Neural crest cell (in vitro differentiated cells): Measurements from ENCODE around the gene CXCL12. TPM values are rescaled to one million over a fixed set of nuclear protein-coding genes. Genes with fewer than 3 reads are reported as not detected.

Experiments
- DNase-seq: peaks from one replicate; pipeline ENCODE4 v3.0.0; 2021; ENCODE audit warnings: low read depth, mixed read lengths, low spot score
- H3K27ac Mint-ChIP-seq: one replicate; pipeline ENCODE4 v1.8.0; 2021; ENCODE audit warnings: mild to moderate bottlenecking, mixed read lengths; ENCODE audit not compliant: unreplicated experiment
- H3K27me3 Mint-ChIP-seq: 2 replicates; pipeline ENCODE4 v1.8.0; 2021; ENCODE audit warnings: low read depth, mild to moderate bottlenecking, mixed read lengths
- H3K36me3 Mint-ChIP-seq: 2 replicates; pipeline ENCODE4 v1.8.0; 2021; ENCODE audit warnings: low read depth, mild to moderate bottlenecking, mixed read lengths
- H3K4me1 Mint-ChIP-seq: 2 replicates; pipeline ENCODE4 v1.8.0; 2021; ENCODE audit warnings: mixed read lengths
- H3K4me3 Mint-ChIP-seq: one replicate; pipeline ENCODE4 v1.8.0; 2021; ENCODE audit warnings: mild to moderate bottlenecking, mixed read lengths
- H3K9me3 Mint-ChIP-seq: 2 replicates; pipeline ENCODE4 v1.8.0; 2021; ENCODE audit warnings: mixed read lengths
- total RNA-seq: library from RNA; stranded (reverse); gene quantifications from 2 replicates; pipeline ENCODE4 v1.2.1, GENCODE V29; 2021
- TF ChIP-seq, protein P1 (sequence below): fragments of 200-600 bp; sonication (generic); conservative IDR thresholded peaks from 2 replicates; pipeline ENCODE4 v1.5.0; 2021; ENCODE audit warnings: antibody characterized with exemption, mild to moderate bottlenecking

CXCL12 gene
- total RNA-seq, 1 donor from 2014 or later: 3.6 TPM

- peaks cover 53% of the 10 kb centered on the region for H3K27me3 Mint-ChIP-seq
- peaks cover 19% of the 10 kb centered on the region for H3K4me1 Mint-ChIP-seq
- no peak overlapping the region for H3K4me3 Mint-ChIP-seq
- no peaks in the 10 kb centered on the region for H3K9me3 Mint-ChIP-seq
- no peak for DNase-seq
- TF ChIP-seq, protein P1, sequence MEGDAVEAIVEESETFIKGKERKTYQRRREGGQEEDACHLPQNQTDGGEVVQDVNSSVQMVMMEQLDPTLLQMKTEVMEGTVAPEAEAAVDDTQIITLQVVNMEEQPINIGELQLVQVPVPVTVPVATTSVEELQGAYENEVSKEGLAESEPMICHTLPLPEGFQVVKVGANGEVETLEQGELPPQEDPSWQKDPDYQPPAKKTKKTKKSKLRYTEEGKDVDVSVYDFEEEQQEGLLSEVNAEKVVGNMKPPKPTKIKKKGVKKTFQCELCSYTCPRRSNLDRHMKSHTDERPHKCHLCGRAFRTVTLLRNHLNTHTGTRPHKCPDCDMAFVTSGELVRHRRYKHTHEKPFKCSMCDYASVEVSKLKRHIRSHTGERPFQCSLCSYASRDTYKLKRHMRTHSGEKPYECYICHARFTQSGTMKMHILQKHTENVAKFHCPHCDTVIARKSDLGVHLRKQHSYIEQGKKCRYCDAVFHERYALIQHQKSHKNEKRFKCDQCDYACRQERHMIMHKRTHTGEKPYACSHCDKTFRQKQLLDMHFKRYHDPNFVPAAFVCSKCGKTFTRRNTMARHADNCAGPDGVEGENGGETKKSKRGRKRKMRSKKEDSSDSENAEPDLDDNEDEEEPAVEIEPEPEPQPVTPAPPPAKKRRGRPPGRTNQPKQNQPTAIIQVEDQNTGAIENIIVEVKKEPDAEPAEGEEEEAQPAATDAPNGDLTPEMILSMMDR: no peak
- peaks cover 4% of the 10 kb centered on the region for H3K36me3 Mint-ChIP-seq
- H3K27ac Mint-ChIP-seq: no peak overlapping the region
Observed at GRCh38 chr10:44379907-44380306, 5.0 kb downstream of the CXCL12 start.

DNA sequence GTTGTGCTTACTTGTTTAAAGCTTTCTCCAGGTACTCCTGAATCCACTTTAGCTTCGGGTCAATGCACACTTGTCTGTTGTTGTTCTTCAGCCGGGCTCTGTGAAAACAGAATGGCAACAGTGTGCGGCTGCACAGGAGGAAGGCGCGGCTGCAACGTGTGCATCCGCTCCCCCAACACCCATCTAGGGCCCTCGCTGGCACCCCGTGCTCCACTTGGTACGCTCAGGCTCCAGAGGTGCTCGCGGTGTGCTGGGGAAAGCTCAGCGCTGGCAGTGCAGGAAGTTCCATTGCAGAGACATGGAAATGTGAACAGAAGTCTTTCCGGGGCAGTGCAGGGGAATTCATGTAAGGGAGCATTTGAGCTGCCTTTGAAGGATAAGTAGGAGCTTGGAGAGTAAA is 6.3 kb downstream of the CXCL12 start:
- peaks cover 4% of the 10 kb centered on the region for H3K36me3 Mint-ChIP-seq
- H3K9me3 Mint-ChIP-seq: no peaks in the 10 kb centered on the region
- no peak overlapping the region for H3K27ac Mint-ChIP-seq
- TF ChIP-seq, protein P1: no peak
- no peak for DNase-seq
- peaks cover 43% of the 10 kb centered on the region for H3K27me3 Mint-ChIP-seq
- H3K4me3 Mint-ChIP-seq: no peak overlapping the region
- H3K4me1 Mint-ChIP-seq: peaks cover 15% of the 10 kb centered on the region

DNA sequence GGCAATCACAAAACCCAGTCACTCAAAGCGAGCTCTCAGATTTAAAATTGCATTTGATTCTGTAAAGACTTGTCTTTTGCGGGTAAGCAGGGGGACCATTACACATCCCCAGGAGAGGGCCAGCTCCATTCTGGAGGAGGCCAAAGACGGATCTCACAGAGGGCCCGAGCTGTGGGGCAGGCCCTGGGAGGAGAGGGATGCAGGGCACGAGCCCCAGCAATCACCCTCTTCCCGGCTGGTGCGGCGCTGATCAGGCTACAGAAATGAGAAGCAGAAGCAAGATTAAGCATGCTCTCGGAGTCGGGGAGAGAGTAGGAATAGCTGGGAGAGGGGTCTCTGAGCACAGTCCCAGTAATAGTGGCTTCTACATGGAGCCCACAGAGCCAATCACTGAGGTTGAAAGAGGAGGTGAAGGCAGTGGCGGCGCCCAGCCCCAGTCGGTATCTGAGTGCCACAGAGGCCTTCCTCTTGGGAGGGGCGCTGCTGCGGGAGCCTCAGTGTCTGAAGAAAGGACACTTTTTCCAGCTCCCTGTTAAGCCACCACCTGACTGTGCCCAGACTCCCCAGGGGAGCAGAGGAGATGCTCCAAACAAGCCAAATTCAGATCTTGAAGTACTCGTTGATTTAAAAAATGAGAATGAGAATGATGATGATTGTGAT is 7.1 kb downstream of the CXCL12 start:
- Mint-ChIP-seq H3K9me3 (no peaks in the 10 kb centered on the region), H3K4me3 (no peak overlapping the region), H3K27ac (no peak overlapping the region), H3K27me3 (peaks cover 34% of the 10 kb centered on the region), H3K4me1 (peaks cover 9% of the 10 kb centered on the region), H3K36me3 (peaks cover 4% of the 10 kb centered on the region)
- DNase-seq: no peak
- TF ChIP-seq, protein P1: no peak

DNA sequence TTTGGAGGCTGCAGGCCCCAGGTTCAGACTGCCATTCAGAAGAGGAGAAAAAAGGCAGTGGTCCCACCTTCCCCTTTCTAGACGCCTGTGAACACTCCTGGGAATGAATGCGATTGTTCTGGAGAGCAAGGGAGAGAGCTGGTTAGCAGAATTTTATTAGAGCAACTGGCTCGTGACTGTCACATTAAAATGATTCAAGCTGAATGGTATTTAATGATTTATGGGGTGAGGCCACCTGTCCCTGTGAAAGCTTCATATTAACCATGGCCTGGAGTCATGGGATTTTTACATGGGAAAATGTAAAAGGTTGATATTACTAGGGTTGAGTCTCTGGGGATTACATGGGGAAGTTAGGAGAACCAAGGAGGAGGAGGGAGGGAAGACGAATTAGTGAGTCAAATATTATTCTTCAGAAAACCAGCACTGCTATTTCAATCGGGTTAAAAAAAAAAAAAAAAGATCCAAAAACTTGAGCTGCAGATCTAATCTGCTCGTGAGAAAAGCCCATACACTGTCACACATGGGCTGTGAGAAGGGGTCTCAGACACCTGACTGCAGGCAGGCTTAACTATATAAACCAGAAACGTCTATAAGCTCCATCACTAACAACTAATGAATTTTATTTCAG is 8.3 kb downstream of the CXCL12 start:
- H3K36me3 Mint-ChIP-seq: peaks cover 4% of the 10 kb centered on the region
- H3K27ac Mint-ChIP-seq: no peak overlapping the region
- TF ChIP-seq, protein P1: no peak
- DNase-seq: no peak
- peaks cover 11% of the 10 kb centered on the region for H3K4me1 Mint-ChIP-seq
- H3K27me3 Mint-ChIP-seq: peaks cover 22% of the 10 kb centered on the region
- H3K9me3 Mint-ChIP-seq: no peaks in the 10 kb centered on the region
- H3K4me3 Mint-ChIP-seq: no peak overlapping the region

DNA sequence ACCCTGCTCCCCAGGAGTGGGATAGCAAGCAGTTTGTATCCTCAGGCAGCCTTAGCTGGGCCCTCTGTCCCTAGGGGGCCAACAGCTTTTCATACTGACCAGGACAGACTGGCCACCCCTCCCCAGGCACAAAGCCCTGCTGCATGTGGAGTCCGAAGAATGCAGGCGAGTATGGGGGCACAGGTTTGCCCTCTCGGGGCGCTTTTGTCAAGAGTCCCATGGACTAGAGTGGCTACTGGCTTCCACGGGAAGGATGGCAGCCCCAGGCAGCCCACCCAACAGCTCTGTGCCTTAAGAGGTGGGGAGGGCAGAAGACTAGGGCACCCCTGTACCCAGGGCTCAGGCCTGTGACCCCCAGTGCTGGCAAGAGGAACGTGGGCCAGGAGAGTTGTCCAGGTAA is 10.7 kb downstream of the CXCL12 start:
- DNase-seq: no peak
- Mint-ChIP-seq H3K27me3 (peaks cover 5% of the 10 kb centered on the region), H3K4me3 (no peak overlapping the region), H3K27ac (no peak overlapping the region), H3K9me3 (no peaks in the 10 kb centered on the region), H3K36me3 (peaks cover 4% of the 10 kb centered on the region), H3K4me1 (peaks cover 25% of the 10 kb centered on the region)
- TF ChIP-seq, protein P1: no peak
